ENCODE results near the gene RILPL1. TPM values are rescaled to one million over a fixed set of nuclear protein-coding genes. Genes with fewer than 3 reads are reported as not detected.

The RILPL1 gene
- polyA plus RNA-seq, 1 donor (not counting 4 experiments of a cell fraction or from before 2014, with no cell fraction given): 17.0 TPM

DNA sequence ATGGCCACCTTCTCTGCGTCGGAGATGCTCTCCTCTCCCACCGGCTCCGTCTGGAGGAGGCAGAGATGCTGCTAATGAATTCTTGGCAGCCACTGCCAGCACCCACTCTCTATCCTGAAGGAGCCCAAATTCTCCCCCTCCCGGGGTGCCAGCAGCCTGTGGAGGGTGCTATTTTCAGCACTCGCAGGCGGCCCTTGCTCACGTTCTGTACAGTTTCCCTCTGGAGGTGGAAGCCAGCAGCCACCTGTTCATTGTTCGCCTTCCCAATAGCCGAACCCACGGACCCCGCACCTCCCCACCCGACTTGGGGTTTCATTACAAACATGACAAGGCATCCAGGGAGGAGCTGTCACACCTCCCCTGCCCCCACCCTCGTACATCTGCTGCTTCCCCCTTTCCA is 47.8 kb downstream of the RILPL1 start:
- dilution Hi-C loops (cut with MboI; ENCODE audit: extremely low pct_ligation_motif_present, low sequenced_read_pairs): no loop called here
- Histone ChIP-seq H3K9me3 (ENCODE audit: control insufficient read depth, low read depth, low read length) (no peaks in the 10 kb centered on the region), H3K9me1 (ENCODE audit: control insufficient read depth, extremely low read depth, insufficient read depth, low read length) (no peaks in the 10 kb centered on the region), H3K36me3 (ENCODE audit: control insufficient read depth in 2 of 2, extremely low read depth in 1 of 2, insufficient read depth in 2 of 2, low read length in 2 of 2) (peaks cover 4 to 7% of the 10 kb centered on the region in 2 experiments), H3K27ac (ENCODE audit: control insufficient read depth, insufficient read depth, low read length) (no peak overlapping the region), H3K4me2 (ENCODE audit: control insufficient read depth, extremely low read depth, insufficient read depth, low read depth, low read length) (no peak overlapping the region), H3K4me3 (ENCODE audit: control insufficient read depth in 2 of 3, extremely low read depth in 1 of 3, insufficient read depth in 2 of 3, low read depth in 1 of 3, low read length in 3 of 3) (no peak overlapping the region), H3K79me2 (ENCODE audit: control insufficient read depth, insufficient read depth, low read length) (no peaks in the 10 kb centered on the region), H3K27me3 (ENCODE audit: control insufficient read depth, extremely low read depth, insufficient read depth, low read length) (no peaks in the 10 kb centered on the region), H3K9ac (ENCODE audit: control insufficient read depth, extremely low read depth, insufficient read depth, low read length) (no peak overlapping the region), H2AFZ (ENCODE audit: control insufficient read depth, low read length) (no peak overlapping the region), H3K4me1 (ENCODE audit: control insufficient read depth, extremely low read depth, insufficient read depth, low read length) (no peaks in the 10 kb centered on the region), H4K20me1 (ENCODE audit: control insufficient read depth, extremely low read depth, insufficient read depth, low read length) (no peaks in the 10 kb centered on the region)
- DNase-seq (ENCODE audit: low read depth, low spot score) (no peak), FAIRE-seq (no peak)
- TF ChIP-seq, protein P1, sequence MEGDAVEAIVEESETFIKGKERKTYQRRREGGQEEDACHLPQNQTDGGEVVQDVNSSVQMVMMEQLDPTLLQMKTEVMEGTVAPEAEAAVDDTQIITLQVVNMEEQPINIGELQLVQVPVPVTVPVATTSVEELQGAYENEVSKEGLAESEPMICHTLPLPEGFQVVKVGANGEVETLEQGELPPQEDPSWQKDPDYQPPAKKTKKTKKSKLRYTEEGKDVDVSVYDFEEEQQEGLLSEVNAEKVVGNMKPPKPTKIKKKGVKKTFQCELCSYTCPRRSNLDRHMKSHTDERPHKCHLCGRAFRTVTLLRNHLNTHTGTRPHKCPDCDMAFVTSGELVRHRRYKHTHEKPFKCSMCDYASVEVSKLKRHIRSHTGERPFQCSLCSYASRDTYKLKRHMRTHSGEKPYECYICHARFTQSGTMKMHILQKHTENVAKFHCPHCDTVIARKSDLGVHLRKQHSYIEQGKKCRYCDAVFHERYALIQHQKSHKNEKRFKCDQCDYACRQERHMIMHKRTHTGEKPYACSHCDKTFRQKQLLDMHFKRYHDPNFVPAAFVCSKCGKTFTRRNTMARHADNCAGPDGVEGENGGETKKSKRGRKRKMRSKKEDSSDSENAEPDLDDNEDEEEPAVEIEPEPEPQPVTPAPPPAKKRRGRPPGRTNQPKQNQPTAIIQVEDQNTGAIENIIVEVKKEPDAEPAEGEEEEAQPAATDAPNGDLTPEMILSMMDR (optimal IDR thresholded peaks at IDR 0.05 in 1 of 3, IDR thresholded peaks at IDR 0.05 in 1 of 3, conservative IDR thresholded peaks at IDR 0.05 in 1 of 3; ENCODE audit: extremely low read depth in 1 of 3, insufficient read depth in 2 of 3, low read length in 3 of 3): no peak
- no peak for TF ChIP-seq EZH2 (IDR thresholded peaks at IDR 0.05; ENCODE audit: low read length)

DNA sequence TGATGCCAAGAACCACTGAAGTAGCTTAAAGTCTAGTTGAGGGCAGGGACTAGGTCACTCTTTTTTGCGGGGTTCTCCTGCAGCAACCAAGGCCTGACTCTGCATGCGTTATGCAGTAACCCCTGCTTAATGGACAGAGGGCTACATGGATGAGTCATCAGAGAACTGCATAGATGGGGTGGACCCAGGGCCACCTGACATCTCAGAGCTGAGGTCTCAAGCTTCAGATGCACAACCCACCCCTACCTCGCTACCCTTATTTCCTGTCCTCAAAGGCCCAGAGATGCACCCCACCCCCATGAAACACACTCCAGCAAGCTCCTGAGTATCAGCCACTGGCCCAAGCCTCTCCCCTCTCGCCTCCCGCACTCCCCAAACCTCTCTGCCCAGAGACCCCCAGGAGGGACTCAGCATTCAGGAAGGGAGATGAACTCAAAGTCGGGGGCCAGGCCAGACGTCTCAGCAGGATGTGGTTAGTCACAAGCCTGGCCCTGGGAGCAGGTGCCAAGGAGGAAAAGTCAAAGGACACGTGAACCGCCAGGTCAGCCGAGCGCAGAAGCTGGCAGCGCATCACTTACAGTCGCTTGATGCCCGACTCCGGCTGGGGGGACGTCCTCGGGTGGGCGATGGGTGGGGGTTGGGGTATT is 49.8 kb downstream of the RILPL1 start:
- Histone ChIP-seq H3K9me3 (ENCODE audit: control insufficient read depth, low read depth, low read length) (no peaks in the 10 kb centered on the region), H3K27me3 (ENCODE audit: control insufficient read depth, extremely low read depth, insufficient read depth, low read length) (no peaks in the 10 kb centered on the region), H3K4me2 (ENCODE audit: control insufficient read depth, extremely low read depth, insufficient read depth, low read depth, low read length) (no peak overlapping the region), H2AFZ (ENCODE audit: control insufficient read depth, low read length) (no peak overlapping the region), H3K79me2 (ENCODE audit: control insufficient read depth, insufficient read depth, low read length) (no peaks in the 10 kb centered on the region), H3K9me1 (ENCODE audit: control insufficient read depth, extremely low read depth, insufficient read depth, low read length) (no peaks in the 10 kb centered on the region), H3K4me3 (ENCODE audit: control insufficient read depth in 2 of 3, extremely low read depth in 1 of 3, insufficient read depth in 2 of 3, low read depth in 1 of 3, low read length in 3 of 3) (no peak overlapping the region), H4K20me1 (ENCODE audit: control insufficient read depth, extremely low read depth, insufficient read depth, low read length) (no peaks in the 10 kb centered on the region), H3K9ac (ENCODE audit: control insufficient read depth, extremely low read depth, insufficient read depth, low read length) (no peak overlapping the region), H3K27ac (ENCODE audit: control insufficient read depth, insufficient read depth, low read length) (no peak overlapping the region), H3K4me1 (ENCODE audit: control insufficient read depth, extremely low read depth, insufficient read depth, low read length) (no peaks in the 10 kb centered on the region), H3K36me3 (ENCODE audit: control insufficient read depth in 2 of 2, extremely low read depth in 1 of 2, insufficient read depth in 2 of 2, low read length in 2 of 2) (peaks cover 7 to 10% of the 10 kb centered on the region in 2 experiments)
- DNase-seq (ENCODE audit: low read depth, low spot score): no peak
- dilution Hi-C loops (cut with MboI; ENCODE audit: extremely low pct_ligation_motif_present, low sequenced_read_pairs): no loop called here
- TF ChIP-seq, protein P1 (optimal IDR thresholded peaks at IDR 0.05 in 1 of 3, IDR thresholded peaks at IDR 0.05 in 1 of 3, conservative IDR thresholded peaks at IDR 0.05 in 1 of 3; ENCODE audit: extremely low read depth in 1 of 3, insufficient read depth in 2 of 3, low read length in 3 of 3): no peak
- no peak for TF ChIP-seq EZH2 (IDR thresholded peaks at IDR 0.05; ENCODE audit: low read length)
- FAIRE-seq: no peak
